Muscle layer of colon (tissue), 2 donors: Measurements from ENCODE around the gene TMEM108.

Experiments
- H3K27ac ChIP-seq: one replicate; pipeline ENCODE4 v1.7.0; 2013; ENCODE audit warnings: low read depth, mild to moderate bottlenecking, low read length, moderate library complexity
- H3K27me3 ChIP-seq, 2 donors: one replicate each; pipeline ENCODE4 v1.7.0; 2013; ENCODE audit warnings: low read length in 2 of 2, mild to moderate bottlenecking in 2 of 2; ENCODE audit not compliant: insufficient read depth in 2 of 2, control insufficient read depth in 1 of 2
- H3K36me3 ChIP-seq: one replicate; pipeline ENCODE4 v1.7.0; 2013; ENCODE audit warnings: mild to moderate bottlenecking, low read length; ENCODE audit not compliant: insufficient read depth
- H3K4me1 ChIP-seq: one replicate; pipeline ENCODE4 v1.7.0; 2013; ENCODE audit warnings: mild to moderate bottlenecking, low read length; ENCODE audit not compliant: insufficient read depth
- H3K4me3 ChIP-seq, 2 donors: one replicate each; pipeline ENCODE4 v1.7.0; 2013; ENCODE audit warnings: low read length in 2 of 2, low read depth in 1 of 2, mild to moderate bottlenecking in 1 of 2, moderate library complexity in 1 of 2
- H3K9ac ChIP-seq: one replicate; pipeline ENCODE4 v1.7.0; 2013; ENCODE audit warnings: low read length
- H3K9me3 ChIP-seq: one replicate; pipeline ENCODE4 v1.7.0; 2013; ENCODE audit warnings: mild to moderate bottlenecking, low read length
- donor health status: abdominal sarcoma.
- donor health status: Adenocarcinoma of cecum.

The TMEM108 gene

GRCh38 chr3:133364704-133365103 is 326.5 kb downstream of the TMEM108 start:
- H3K27ac ChIP-seq: no peak overlapping the region

GRCh38 chr3:133366921-133367320 is 328.7 kb downstream of the TMEM108 start:
- Histone ChIP-seq H3K36me3 (no peaks in the 10 kb centered on the region), H3K4me1 (no peaks in the 10 kb centered on the region), H3K9ac (no peak overlapping the region), H3K27ac (no peak overlapping the region), H3K9me3 (no peaks in the 10 kb centered on the region), H3K27me3 (no peaks in the 10 kb centered on the region), H3K4me3 (no peak overlapping the region)

More at GRCh38 chr3:133364704-133365103, 326.5 kb downstream of the TMEM108 start:
- no peaks in the 10 kb centered on the region for H3K4me1 ChIP-seq
- H3K36me3 ChIP-seq: no peaks in the 10 kb centered on the region
- no peak overlapping the region for H3K9ac ChIP-seq
- no peaks in the 10 kb centered on the region for H3K9me3 ChIP-seq
- no peak overlapping the region for H3K4me3 ChIP-seq
- H3K27me3 ChIP-seq: no peaks in the 10 kb centered on the region

GRCh38 chr3:133367403-133367802 is 329.2 kb downstream of the TMEM108 start:
- Histone ChIP-seq H3K9me3 (no peaks in the 10 kb centered on the region), H3K4me1 (no peaks in the 10 kb centered on the region), H3K9ac (no peak overlapping the region), H3K4me3 (no peak overlapping the region), H3K27me3 (no peaks in the 10 kb centered on the region), H3K27ac (no peak overlapping the region), H3K36me3 (no peaks in the 10 kb centered on the region)

GRCh38 chr3:133367956-133368355 is 329.8 kb downstream of the TMEM108 start:
- H3K4me1 ChIP-seq: no peaks in the 10 kb centered on the region
- H3K27me3 ChIP-seq: no peaks in the 10 kb centered on the region
- H3K4me3 ChIP-seq: no peak overlapping the region
- H3K27ac ChIP-seq: no peak overlapping the region
- no peaks in the 10 kb centered on the region for H3K36me3 ChIP-seq
- H3K9me3 ChIP-seq: no peaks in the 10 kb centered on the region
- no peak overlapping the region for H3K9ac ChIP-seq

GRCh38 chr3:133368371-133369067 is 330.3 kb downstream of the TMEM108 start:
- Histone ChIP-seq H3K27me3 (no peaks in the 10 kb centered on the region), H3K9me3 (no peaks in the 10 kb centered on the region), H3K36me3 (no peaks in the 10 kb centered on the region), H3K27ac (no peak overlapping the region), H3K4me1 (no peaks in the 10 kb centered on the region), H3K9ac (no peak overlapping the region), H3K4me3 (no peak overlapping the region)

GRCh38 chr3:133369068-133369440 is 330.9 kb downstream of the TMEM108 start:
- H3K4me1 ChIP-seq: no peaks in the 10 kb centered on the region
- H3K27ac ChIP-seq: no peak overlapping the region
- H3K27me3 ChIP-seq: no peaks in the 10 kb centered on the region
- H3K36me3 ChIP-seq: no peaks in the 10 kb centered on the region
- H3K9me3 ChIP-seq: no peaks in the 10 kb centered on the region
- H3K4me3 ChIP-seq: no peak overlapping the region
- H3K9ac ChIP-seq: no peak overlapping the region

GRCh38 chr3:133371181-133371580 is 333.0 kb downstream of the TMEM108 start:
- Histone ChIP-seq H3K36me3 (no peaks in the 10 kb centered on the region), H3K4me1 (no peaks in the 10 kb centered on the region), H3K9ac (no peak overlapping the region), H3K4me3 (no peak overlapping the region), H3K27me3 (no peaks in the 10 kb centered on the region), H3K27ac (no peak overlapping the region), H3K9me3 (no peaks in the 10 kb centered on the region)

GRCh38 chr3:133371676-133372075 is 333.5 kb downstream of the TMEM108 start:
- H3K4me3 ChIP-seq: no peak overlapping the region
- no peaks in the 10 kb centered on the region for H3K4me1 ChIP-seq
- no peak overlapping the region for H3K27ac ChIP-seq
- no peaks in the 10 kb centered on the region for H3K9me3 ChIP-seq
- no peaks in the 10 kb centered on the region for H3K27me3 ChIP-seq
- no peaks in the 10 kb centered on the region for H3K36me3 ChIP-seq
- H3K9ac ChIP-seq: no peak overlapping the region

GRCh38 chr3:133374708-133375402 is 336.7 kb downstream of the TMEM108 start:
- no peaks in the 10 kb centered on the region for H3K9me3 ChIP-seq
- no peaks in the 10 kb centered on the region for H3K4me1 ChIP-seq
- no peaks in the 10 kb centered on the region for H3K36me3 ChIP-seq

GRCh38 chr3:133375403-133375745 is 337.2 kb downstream of the TMEM108 start:
- Histone ChIP-seq H3K27me3 (no peaks in the 10 kb centered on the region), H3K4me3 (no peak overlapping the region), H3K9ac (no peak overlapping the region), H3K27ac (no peak overlapping the region), H3K36me3 (no peaks in the 10 kb centered on the region), H3K4me1 (no peaks in the 10 kb centered on the region), H3K9me3 (no peaks in the 10 kb centered on the region)

More at GRCh38 chr3:133374708-133375402, 336.7 kb downstream of the TMEM108 start:
- Histone ChIP-seq H3K27ac (no peak overlapping the region), H3K27me3 (no peaks in the 10 kb centered on the region), H3K4me3 (no peak overlapping the region), H3K9ac (no peak overlapping the region)

GRCh38 chr3:133376810-133377209 is 338.6 kb downstream of the TMEM108 start:
- no peaks in the 10 kb centered on the region for H3K27me3 ChIP-seq
- no peak overlapping the region for H3K9ac ChIP-seq
- no peaks in the 10 kb centered on the region for H3K36me3 ChIP-seq
- H3K4me3 ChIP-seq: no peak overlapping the region
- H3K4me1 ChIP-seq: no peaks in the 10 kb centered on the region
- no peaks in the 10 kb centered on the region for H3K9me3 ChIP-seq
- no peak overlapping the region for H3K27ac ChIP-seq

GRCh38 chr3:133377396-133377795 is 339.2 kb downstream of the TMEM108 start:
- H3K4me3 ChIP-seq: no peak overlapping the region
- no peak overlapping the region for H3K27ac ChIP-seq
- no peaks in the 10 kb centered on the region for H3K36me3 ChIP-seq
- H3K9me3 ChIP-seq: no peaks in the 10 kb centered on the region
- no peaks in the 10 kb centered on the region for H3K4me1 ChIP-seq
- H3K27me3 ChIP-seq: no peaks in the 10 kb centered on the region
- no peak overlapping the region for H3K9ac ChIP-seq
